GM08714 (cell line): ENCODE results near the gene NR2F1-AS1.

Experiments
- H3K4me3 ChIP-seq: fragments of 200-500 bp; sonication (Bioruptor generic); 2 replicates; pipeline ENCODE4 v1.5.1; 2014; ENCODE audit warnings: mild to moderate bottlenecking, low read length, inconsistent platforms
- ZNF274 ChIP-seq: IDR thresholded peaks from 2 replicates; pipeline ENCODE4 v1.6.1; 2012; ENCODE audit warnings: mild to moderate bottlenecking, low read depth, low read length

The NR2F1-AS1 gene

GRCh38 chr5:93598091-93599000 is 17.3 kb upstream of the NR2F1-AS1 start:
- H3K4me3 ChIP-seq: no peak overlapping the region
- TF ChIP-seq ZNF274: no peak

- no peak overlapping the region for H3K4me3 ChIP-seq
- TF ChIP-seq ZNF274: no peak
Observed at GRCh38 chr5:93596676-93597490, 15.9 kb upstream of the NR2F1-AS1 start.

GRCh38 chr5:93596310-93596675 is 15.3 kb upstream of the NR2F1-AS1 start:
- no peak for TF ChIP-seq ZNF274
- H3K4me3 ChIP-seq: no peak overlapping the region

GRCh38 chr5:93595420-93596147 is 14.6 kb upstream of the NR2F1-AS1 start:
- H3K4me3 ChIP-seq: no peak overlapping the region
- TF ChIP-seq ZNF274: no peak

GRCh38 chr5:93594591-93595419 is 13.8 kb upstream of the NR2F1-AS1 start:
- no peak for TF ChIP-seq ZNF274
- no peak overlapping the region for H3K4me3 ChIP-seq

- H3K4me3 ChIP-seq: no peak overlapping the region
- TF ChIP-seq ZNF274: no peak
Observed at GRCh38 chr5:93593476-93594131, 12.6 kb upstream of the NR2F1-AS1 start.

- H3K4me3 ChIP-seq: no peak overlapping the region
- no peak for TF ChIP-seq ZNF274
Observed at GRCh38 chr5:93592883-93593282, 11.9 kb upstream of the NR2F1-AS1 start.

- H3K4me3 ChIP-seq: no peak overlapping the region
- TF ChIP-seq ZNF274: no peak
Observed at GRCh38 chr5:93591323-93591945, 10.4 kb upstream of the NR2F1-AS1 start.

GRCh38 chr5:93590493-93590892 is 9.5 kb upstream of the NR2F1-AS1 start:
- no peak overlapping the region for H3K4me3 ChIP-seq
- no peak for TF ChIP-seq ZNF274

- H3K4me3 ChIP-seq: no peak overlapping the region
- TF ChIP-seq ZNF274: no peak
Observed at GRCh38 chr5:93589829-93590215, 8.8 kb upstream of the NR2F1-AS1 start.

GRCh38 chr5:93589152-93589828 is 8.3 kb upstream of the NR2F1-AS1 start:
- no peak overlapping the region for H3K4me3 ChIP-seq
- TF ChIP-seq ZNF274: no peak

- H3K4me3 ChIP-seq: no peak overlapping the region
- TF ChIP-seq ZNF274: no peak
Observed at GRCh38 chr5:93588352-93589151, 7.5 kb upstream of the NR2F1-AS1 start.
